Erythroblast (primary cell): Measurements from ENCODE around the gene EIF4EBP3.
"Not testable (repeated sequence)": the region's sequence is repeated elsewhere in the genome, so short reads cannot be mapped to it uniquely, and the experiment has no call there.

Experiments used
- DNase-seq, 2 experiments: peaks; one replicate each; lab custom pipeline; 2025; lab: John Stamatoyannopoulos, UW
- GATA1 ChIP-seq: IDR thresholded peaks from 2 replicates; pipeline ENCODE4 v1.6.1; 2011; ENCODE audit warnings: low read depth, mild to moderate bottlenecking, control low read depth, low read length, moderate library complexity
- POLR2A ChIP-seq: IDR thresholded peaks from 2 replicates; pipeline ENCODE4 v1.6.1; 2011; ENCODE audit warnings: mild to moderate bottlenecking, low read length

The EIF4EBP3 gene

GRCh38 chr5:140576776-140577201, 29.3 kb downstream of the EIF4EBP3 start:
- DNase-seq, result no peak
- TF ChIP-seq POLR2A, result no peak
- TF ChIP-seq GATA1, result no peak

- not testable (repeated sequence) for DNase-seq
These were observed 31.8 kb downstream of the EIF4EBP3 start for GRCh38 chr5:140579188-140579747.

DNA sequence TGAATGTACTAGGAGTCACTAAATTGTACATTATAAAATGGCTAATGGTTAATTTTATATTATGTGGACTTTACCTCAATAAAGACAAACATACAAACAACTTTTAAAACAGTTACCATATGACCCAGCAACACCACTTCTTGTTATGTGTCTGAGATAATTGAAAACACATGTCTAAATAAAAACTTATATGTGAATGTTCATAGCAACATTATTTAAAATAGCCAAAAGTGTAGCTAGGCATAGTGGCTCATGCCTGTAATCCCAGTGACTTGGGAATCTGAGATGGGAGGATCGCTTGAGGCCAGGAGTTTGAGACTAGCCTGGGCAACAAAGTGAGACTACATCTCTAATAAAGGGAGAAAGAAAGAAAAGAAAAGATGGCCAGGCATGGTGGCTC, 40.0 kb downstream of the EIF4EBP3 start:
- TF ChIP-seq GATA1, result no peak
- no peak for TF ChIP-seq POLR2A
- DNase-seq, result no peak

GRCh38 chr5:140588311-140589070, 41.0 kb downstream of the EIF4EBP3 start:
- DNase-seq, result no peak
- TF ChIP-seq GATA1, result no peak
- no peak for TF ChIP-seq POLR2A

- no peak for DNase-seq
- no peak for TF ChIP-seq GATA1
- no peak for TF ChIP-seq POLR2A
These were observed 43.4 kb downstream of the EIF4EBP3 start for GRCh38 chr5:140590861-140591260.

DNA sequence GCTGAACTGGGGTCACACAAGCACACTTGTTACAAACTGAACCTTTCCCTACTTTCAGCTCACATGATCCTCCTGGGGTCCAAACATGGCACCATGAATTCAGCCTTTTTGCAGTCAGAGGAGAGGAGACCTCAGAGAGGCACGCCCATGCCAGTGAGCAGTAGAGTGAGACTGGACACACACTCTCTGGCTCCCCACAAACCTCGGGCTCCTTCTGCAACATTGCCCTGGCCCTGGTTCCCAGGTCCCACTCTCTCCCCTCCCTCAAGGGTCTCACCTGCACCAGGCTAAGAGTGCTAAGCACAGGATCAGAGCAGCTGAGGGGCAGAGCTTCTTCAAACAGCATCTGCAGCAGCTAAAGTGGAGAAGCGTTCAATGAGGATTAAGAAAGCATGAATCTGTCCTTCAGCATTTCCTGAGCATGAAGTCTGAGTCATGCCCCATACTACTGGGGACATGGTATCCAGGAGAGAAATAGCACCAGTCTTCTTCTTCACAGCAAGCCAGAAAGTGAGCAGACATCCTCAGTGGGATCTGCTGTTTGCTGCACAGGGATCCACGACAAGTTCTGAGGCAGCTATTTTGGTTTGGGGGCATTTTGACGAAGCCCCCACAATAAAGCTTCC, 44.4 kb downstream of the EIF4EBP3 start:
- DNase-seq, result no peak
- TF ChIP-seq POLR2A (no peak), GATA1 (no peak)

DNA sequence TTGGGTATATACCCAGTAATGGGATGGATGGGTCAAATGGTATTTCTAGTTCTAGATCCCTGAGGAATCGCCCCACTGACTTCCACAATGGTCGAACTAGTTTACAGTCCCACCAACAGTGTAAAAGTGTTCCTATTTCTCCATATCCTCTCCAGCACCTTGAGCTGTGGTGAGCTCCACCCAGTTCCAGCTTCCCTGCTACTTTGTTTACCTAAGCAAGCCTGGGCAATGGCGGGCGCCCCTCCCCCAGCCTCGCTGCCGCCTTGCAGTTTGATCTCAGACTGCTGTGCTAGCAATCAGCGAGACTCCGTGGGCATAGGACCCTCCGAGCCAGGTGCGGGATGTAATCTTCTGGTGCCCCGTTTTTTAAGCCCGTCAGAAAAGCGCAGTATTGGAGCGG, 45.6 kb downstream of the EIF4EBP3 start:
- not testable (repeated sequence) for DNase-seq

DNA sequence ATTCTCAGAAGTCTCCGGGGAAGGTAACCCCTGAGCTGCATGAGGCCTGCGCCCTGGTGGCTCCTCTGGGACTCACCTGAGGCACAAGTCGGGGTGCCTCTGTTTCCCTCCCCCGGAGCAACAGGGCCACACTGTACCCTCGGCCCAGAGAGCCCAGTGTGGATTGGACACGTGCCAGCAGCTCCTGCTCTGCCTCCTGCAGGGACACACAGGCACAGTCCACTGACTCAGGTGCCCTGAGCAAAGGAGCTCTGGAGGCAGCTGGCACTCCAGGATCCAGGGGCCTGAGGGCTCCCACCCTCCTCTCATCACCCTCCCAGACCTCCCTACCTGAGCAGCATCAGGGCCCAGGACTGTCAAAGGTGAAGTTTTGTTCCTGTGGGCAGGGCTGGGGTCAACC, 46.7 kb downstream of the EIF4EBP3 start:
- no peak for DNase-seq
- TF ChIP-seq GATA1 (no peak), POLR2A (no peak)

DNA sequence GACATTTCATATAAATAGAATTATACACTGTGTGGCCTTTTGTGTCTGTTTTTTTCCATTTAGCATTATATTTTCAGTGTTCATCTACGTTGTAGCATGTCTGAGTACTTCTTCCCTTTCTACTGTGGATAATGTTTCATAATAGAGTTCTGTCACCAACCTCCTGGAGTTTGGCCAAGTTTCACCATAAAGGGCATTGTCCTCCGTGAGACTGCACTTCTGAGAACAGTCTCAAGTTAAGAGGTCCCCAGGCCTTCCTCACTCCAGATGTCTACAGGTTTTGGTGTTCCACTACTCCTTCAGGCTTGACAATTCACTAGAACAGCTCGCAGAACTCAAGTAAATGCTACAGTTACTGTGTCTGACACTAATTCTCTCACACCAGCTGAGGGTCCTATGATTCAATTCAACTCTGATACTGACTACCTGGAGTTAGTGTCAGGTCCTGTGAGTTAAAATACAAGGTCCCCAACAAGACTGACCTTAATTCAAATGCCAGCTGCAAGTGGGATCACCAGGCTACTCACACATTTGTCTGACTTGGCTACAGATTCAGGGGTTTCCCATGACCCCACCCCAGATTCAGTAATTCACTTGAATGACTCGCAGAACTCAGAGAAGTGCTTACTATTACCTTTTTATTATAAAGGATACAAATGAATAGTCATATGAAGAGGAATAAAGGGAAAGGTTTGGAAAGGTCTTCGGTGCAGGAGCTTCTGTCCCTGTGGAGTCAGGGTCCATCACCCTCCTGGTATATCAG, 48.3 kb downstream of the EIF4EBP3 start:
- peak in 1 of 2 experiments; percentile 6 for DNase-seq
- TF ChIP-seq GATA1 (no peak), POLR2A (no peak)

GRCh38 chr5:140596321-140596741, 48.9 kb downstream of the EIF4EBP3 start:
- TF ChIP-seq POLR2A (no peak), GATA1 (no peak)
- no peak for DNase-seq

GRCh38 chr5:140598836-140599235, 51.4 kb downstream of the EIF4EBP3 start:
- DNase-seq, result no peak
- TF ChIP-seq POLR2A (no peak), GATA1 (no peak)
